Measurements from ENCODE around the gene BDKRB2. TPM values are rescaled to one million over a fixed set of nuclear protein-coding genes. Genes with fewer than 3 reads are reported as not detected.
A peak's percentile ranks its signal among the peaks of the same experiment; 100 is the strongest.

BDKRB2 gene
- total and polyA plus RNA-seq, 12 donors: 0.18 to 6.8 (median 1.6) TPM

- no peaks in the 10 kb centered on the region for H3K36me3 ChIP-seq (replicated peaks in 1 of 2)
- TF ChIP-seq CTCF (IDR thresholded peaks at IDR 0.05) (no peak), POLR2A (IDR thresholded peaks at IDR 0.05) (no peak)
- no peak overlapping the region for H3K27ac ChIP-seq
Measured at GRCh38 chr14:96221109-96221650, 16.5 kb downstream of the BDKRB2 start.

DNA sequence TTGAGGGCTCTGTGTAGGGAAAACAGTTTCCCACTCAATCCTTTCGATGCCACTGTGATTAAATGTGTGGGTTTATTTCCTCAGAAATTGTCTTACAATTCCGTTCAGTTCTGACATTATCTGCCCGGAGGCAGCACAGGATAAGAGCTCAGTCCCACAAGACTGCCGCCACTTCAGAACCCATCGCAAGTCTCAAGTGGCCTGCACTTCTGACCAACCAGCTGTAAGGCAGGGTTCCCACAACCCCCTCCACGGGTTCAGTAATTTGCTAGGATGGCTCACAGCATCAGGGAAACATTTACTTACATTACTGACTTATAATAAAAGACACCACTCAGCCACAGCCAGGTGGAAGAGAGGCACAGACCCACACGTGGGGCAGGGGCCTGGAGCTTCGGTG lies 17.2 kb downstream of the BDKRB2 start:
- no peak overlapping the region for H3K4me3 ChIP-seq
- H3K27ac ChIP-seq: no peak overlapping the region
- intact Hi-C loops (cut with DNase I): no loop called here
- no peak for TF ChIP-seq CTCF (IDR thresholded peaks at IDR 0.05)
- no peak for TF ChIP-seq POLR2A (IDR thresholded peaks at IDR 0.05)
- no peak for DNase-seq
- WGBS, 4 donors: 64 to 77% (median 72%) methylated on average over 8 of the region's 8 CpGs
- no peaks in the 10 kb centered on the region for H3K4me1 ChIP-seq (replicated peaks in 1 of 2)
- H3K36me3 ChIP-seq (replicated peaks in 1 of 2): no peaks in the 10 kb centered on the region
- H3K27me3 ChIP-seq: no peaks in the 10 kb centered on the region
- no peaks in the 10 kb centered on the region for H3K9me3 ChIP-seq (replicated peaks in 1 of 3)

More at GRCh38 chr14:96221109-96221650, 16.5 kb downstream of the BDKRB2 start:
- Histone ChIP-seq H3K9me3 (replicated peaks in 1 of 3) (no peaks in the 10 kb centered on the region), H3K4me1 (replicated peaks in 1 of 2) (no peaks in the 10 kb centered on the region), H3K27me3 (no peaks in the 10 kb centered on the region), H3K4me3 (no peak overlapping the region)
- DNase-seq: no peak
- 75 to 84% (median 79%) methylated on average over 7 of the region's 7 CpGs for WGBS, 4 donors
- intact Hi-C loops (cut with DNase I): no loop called here

- intact Hi-C loops (cut with DNase I): no loop called here
- H3K9me3 ChIP-seq (replicated peaks in 1 of 3): no peaks in the 10 kb centered on the region
- TF ChIP-seq POLR2A (IDR thresholded peaks at IDR 0.05) (no peak), CTCF (IDR thresholded peaks at IDR 0.05) (no peak)
- 52 to 71% (median 60%) methylated on average over 8 of the region's 8 CpGs for WGBS, 4 donors
- no peaks in the 10 kb centered on the region for H3K4me1 ChIP-seq (replicated peaks in 1 of 2)
- DNase-seq: no peak
- H3K27me3 ChIP-seq: no peaks in the 10 kb centered on the region
- H3K4me3 ChIP-seq: no peak overlapping the region
- no peaks in the 10 kb centered on the region for H3K36me3 ChIP-seq (replicated peaks in 1 of 2)
- H3K27ac ChIP-seq: peak overlapping the region in 1 of 5 donors; percentile 45
Measured at GRCh38 chr14:96224480-96225096, 19.9 kb downstream of the BDKRB2 start.

DNA sequence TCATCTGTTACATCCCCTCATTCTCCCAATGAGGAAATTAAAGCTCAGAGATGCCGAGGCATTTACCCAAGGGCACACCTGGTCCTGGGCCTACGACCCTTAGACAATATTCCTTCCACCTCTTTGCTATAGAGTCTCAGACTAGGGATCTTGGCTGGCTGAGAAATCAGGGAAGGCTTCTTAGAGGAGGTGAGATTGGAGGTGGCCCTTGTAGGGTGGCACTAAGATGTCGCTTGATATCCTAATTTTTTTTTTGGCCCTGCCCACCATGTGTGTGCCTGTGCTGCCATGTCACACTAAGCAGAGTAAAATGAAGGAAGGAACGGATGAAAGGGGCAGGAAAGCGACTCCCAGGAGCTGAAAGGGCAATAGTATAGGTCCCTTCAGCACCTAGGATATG lies 20.6 kb downstream of the BDKRB2 start:
- no peaks in the 10 kb centered on the region for H3K4me1 ChIP-seq (replicated peaks in 1 of 2)
- WGBS, 4 donors: 81 to 89% (median 86%) methylated on average over 5 of the region's 5 CpGs
- no peaks in the 10 kb centered on the region for H3K36me3 ChIP-seq (replicated peaks in 1 of 2)

More for the DNA sequence above, 20.6 kb downstream of the BDKRB2 start:
- no peak for DNase-seq
- Histone ChIP-seq H3K27me3 (no peaks in the 10 kb centered on the region), H3K27ac (peak overlapping the region in 1 of 5 donors; percentile 45), H3K9me3 (replicated peaks in 1 of 3) (no peaks in the 10 kb centered on the region), H3K4me3 (no peak overlapping the region)
- TF ChIP-seq POLR2A (IDR thresholded peaks at IDR 0.05): no peak
- no peak for TF ChIP-seq CTCF (IDR thresholded peaks at IDR 0.05)
- intact Hi-C loops (cut with DNase I): no loop called here

Data from adrenal gland (tissue), 12 donors.